Stomach (tissue), 4 donors: ENCODE measurements around the gene STXBP5.

Experiments
- CTCF ChIP-seq, 7 experiments: fragments of 450-650 bp in 4 of 7; fragments of 200-600 bp in 3 of 7; sonication (generic) in 3 of 7; IDR thresholded peaks; one replicate each; pipeline ENCODE4 v1.5.1; 2016 to 2019; ENCODE audit warnings: antibody characterized with exemption in 7 of 7, control low read depth in 2 of 7, mild to moderate bottlenecking in 1 of 7
- POLR2A ChIP-seq, 4 donors: fragments of 450-650 bp; IDR thresholded peaks; one replicate each; pipeline ENCODE4 v1.6.1; 2016; ENCODE audit warnings: antibody characterized with exemption in 4 of 4, control low read depth in 2 of 4, mild to moderate bottlenecking in 1 of 4, moderate library complexity in 1 of 4

GRCh38 chr6:147255948-147256674, 51.9 kb downstream of the STXBP5 start:
- TF ChIP-seq CTCF (IDR thresholded peaks at IDR 0.05), result no peak
- no peak for TF ChIP-seq POLR2A (IDR thresholded peaks at IDR 0.05)
